GM18517 (cell line): ENCODE results near the gene GFPT1.

Experiments
- ATAC-seq: cut with Tn5 transposase; IDR thresholded peaks from one replicate; pipeline ENCODE4 v1.9.1; 2021; ENCODE audit warnings: mild to moderate bottlenecking, moderate library complexity; ENCODE audit not compliant: unreplicated experiment

GFPT1 gene

DNA sequence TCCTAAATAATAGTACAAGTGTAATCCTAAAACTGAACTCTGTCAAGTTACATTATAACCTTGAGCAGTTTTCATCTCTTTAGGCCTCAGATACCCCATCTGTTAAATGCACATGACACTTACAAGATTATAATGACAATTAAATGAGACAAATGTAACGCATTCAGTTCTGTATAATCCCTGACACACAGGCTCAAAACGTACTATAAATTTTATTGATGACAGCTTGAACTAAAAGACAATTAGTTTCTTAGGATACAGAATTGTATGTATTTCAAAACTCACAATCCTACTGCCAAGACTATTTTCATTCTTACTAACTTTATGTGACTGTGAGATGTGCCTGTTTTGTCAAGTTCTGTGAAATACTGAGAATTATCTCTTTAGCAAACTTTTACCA is 56.2 kb downstream of the GFPT1 start:
- no peak for ATAC-seq

DNA sequence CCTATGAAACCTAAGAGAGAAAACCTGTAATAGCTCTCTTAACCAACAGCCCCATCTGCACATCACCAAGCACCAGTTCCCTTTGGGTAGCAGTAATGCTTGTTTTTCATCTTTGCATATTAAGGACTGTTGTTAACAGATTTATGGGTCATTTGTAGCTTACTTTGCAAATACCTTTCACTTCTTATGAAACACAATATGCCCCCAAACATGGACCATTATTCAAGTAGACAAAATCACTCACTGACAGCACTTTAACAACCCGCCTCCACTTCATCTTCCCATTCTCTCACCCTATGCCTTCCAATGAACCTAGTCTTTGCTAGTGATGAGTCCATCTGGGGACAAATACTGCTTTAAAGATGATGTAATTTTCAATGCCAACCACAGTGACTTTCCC is 64.4 kb downstream of the GFPT1 start:
- no peak for ATAC-seq

DNA sequence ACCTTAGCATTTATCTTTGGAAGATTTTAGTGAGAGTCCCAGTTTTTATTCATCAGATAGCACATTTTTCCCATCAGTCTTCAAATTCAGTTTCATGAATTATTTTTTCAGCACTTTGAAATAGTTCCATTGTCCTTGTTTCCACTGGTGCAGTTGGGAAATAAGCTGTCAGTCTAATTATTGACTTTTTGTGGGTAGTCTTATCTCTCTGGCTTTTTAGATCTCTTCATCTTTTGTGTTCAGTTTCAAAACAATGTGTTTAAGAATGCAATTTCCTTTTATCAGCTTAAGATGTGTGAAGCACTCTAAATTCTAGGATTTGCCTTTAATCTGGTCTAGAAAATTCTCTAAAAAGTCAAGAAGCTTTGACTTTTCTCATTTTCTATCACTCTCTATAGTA is 70.5 kb downstream of the GFPT1 start:
- no peak for ATAC-seq

DNA sequence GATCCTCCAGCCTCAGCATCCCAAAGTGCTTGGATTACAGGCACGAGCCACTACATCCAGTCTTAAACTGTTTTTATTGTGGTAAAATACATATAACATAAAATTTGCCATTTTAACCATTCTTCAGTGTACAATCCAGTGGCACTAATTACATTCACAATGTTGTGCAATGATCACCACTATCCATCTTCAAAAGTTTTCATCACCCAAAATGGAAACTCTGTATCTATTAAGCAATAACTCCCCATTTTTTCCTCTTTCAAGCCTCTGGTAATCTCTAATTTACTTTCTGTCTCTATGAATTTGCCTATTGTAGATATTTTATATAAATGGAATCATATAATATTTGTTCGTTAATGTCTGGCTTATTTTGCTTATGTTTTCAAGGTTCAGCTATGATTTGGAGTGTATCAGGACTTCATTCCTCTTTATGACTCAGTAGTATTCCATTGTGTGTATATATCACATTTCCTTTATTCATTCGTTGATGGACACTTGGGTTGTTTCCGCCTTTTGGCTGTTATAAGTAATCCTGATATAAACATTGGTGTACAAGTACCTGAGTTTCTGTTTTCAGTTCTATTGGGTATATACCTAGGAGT is 71.8 kb downstream of the GFPT1 start:
- ATAC-seq, result no peak

DNA sequence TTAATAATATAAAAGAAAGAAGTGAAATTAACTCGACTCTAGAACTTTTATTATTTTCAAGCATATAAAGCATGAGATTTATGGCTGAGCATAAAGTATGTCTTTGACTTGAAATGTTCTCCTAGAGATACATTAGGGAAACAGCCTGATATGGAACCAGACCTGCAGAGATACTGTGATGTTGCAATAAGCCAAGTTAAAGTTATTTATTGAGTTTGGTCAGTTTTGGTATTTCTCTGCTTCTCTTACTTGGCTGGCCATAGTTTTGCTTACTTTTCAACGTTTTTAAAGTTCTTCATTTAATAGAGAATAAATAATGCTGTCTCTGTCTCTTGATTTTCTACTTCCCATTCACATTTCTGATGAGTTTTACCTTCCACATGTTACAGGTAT is 76.0 kb downstream of the GFPT1 start:
- no peak for ATAC-seq

DNA sequence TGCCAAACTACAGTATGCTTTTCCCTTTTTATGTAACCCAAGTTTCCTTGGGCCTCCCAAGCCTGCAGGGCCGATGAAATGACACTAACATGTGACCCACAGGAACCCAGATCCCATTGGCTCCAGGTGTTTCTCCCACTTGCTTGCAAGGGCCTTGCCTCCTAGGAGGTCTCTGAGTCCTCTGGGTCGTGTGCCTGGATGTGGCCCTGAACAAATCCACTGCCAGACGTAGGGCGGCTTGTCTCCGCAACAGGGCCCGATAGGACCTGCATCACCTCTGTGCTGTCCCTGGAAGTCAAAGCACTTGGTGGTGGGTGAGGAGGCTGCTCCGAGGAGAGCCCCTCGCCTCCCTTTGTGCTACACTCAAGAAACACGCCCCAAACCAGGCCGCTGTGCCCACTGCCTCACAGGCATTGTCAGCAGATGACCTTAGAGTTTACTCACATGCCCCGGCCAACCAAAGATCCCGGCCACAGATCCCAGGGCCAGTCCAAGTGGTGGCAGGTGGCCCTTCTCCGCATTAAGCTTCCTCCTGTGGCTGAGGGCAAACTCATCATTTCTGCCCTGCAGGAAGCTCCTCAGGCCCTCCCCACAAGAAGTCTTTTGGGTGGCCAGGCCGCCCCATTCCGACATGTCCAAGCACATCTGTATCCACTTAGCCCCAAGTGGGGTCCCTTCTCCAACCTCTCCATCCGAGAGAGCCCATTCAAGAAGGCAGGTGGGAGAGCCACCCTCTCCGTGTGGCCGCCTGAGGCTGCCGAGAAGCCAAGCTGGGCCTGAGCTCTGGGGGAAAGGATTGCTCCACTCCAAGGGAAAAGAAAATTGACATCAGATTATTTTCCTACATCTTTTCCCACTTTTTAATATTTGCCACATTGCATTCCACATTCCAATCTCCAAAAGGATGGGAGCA is 76.7 kb downstream of the GFPT1 start:
- ATAC-seq, result no peak

DNA sequence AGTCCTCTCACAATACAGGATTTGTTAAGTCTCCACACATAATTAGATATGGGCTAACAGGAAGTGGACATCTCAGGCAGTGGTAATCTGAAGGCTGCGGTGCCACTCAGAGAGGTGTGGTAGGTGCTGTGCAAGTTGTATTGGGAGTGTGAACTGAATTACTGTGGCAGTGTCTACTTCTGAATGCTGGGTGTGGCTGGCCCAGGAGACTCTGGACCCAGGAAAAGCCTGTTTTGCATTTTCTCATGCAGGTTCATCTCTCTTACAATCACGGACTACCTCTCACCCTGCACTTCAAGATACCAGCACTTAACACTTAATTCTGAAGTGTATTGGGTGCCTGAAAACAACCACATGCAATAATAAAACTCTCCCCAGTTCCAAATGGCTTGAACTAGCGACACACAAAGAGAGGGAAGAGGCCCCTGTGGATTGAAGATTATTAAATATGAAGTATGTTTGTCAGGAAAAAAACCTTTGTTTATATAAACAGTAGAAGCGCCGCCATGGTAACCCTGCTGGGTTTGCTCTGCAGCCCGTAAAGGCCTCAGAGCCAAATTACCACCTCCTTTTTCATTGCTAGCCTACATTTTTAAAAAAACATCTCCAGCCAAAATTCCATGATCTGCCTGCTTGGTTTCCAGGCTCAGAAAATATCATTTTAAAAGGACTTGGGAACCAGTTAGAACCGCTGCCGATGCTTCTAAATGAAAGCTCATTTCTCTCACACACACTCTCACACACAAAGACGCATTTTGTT is 77.5 kb downstream of the GFPT1 start:
- ATAC-seq, result no peak

DNA sequence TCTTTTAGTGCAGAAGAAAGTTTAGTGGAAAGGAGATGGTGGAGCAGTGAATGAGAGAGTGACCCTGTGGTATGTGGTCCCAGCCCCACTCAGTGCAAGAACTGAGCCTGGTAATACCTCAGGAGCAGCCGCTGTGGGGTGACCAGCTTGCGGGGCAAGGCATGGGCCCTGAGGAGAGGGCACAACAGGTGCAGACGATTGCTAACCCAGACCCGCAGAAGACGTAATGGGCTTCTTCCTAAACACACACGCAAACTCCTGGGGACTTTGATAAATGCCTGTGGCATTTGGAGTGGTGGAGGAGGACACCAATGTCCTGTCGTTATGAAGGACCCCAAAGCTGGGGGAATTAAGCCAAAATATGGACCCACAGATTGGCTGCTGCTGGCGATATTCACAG is 78.7 kb downstream of the GFPT1 start:
- no peak for ATAC-seq

DNA sequence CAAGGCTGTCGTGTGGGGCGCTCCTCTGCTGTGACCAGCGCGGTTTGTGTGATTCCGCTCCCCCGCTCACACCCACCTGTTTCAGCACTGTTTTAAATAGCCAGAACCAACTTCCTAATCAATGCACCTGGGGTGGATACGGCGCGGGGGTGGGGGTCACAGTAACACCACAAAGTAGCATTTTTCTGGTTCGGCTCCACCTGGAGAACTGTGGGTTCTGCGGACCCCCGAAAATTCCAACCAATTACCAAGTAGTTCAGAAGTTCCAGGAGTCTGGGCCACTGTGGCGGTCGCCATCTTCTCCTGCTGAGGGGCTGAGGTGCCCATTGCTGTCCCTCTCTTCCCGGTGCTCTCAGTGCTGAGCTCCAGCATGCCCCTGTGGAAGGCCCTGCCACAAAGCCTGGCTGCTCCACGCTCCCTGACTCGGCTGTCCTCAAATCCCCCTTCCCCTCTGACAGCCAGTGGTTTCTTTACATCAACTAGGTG is 79.4 kb downstream of the GFPT1 start:
- no peak for ATAC-seq

DNA sequence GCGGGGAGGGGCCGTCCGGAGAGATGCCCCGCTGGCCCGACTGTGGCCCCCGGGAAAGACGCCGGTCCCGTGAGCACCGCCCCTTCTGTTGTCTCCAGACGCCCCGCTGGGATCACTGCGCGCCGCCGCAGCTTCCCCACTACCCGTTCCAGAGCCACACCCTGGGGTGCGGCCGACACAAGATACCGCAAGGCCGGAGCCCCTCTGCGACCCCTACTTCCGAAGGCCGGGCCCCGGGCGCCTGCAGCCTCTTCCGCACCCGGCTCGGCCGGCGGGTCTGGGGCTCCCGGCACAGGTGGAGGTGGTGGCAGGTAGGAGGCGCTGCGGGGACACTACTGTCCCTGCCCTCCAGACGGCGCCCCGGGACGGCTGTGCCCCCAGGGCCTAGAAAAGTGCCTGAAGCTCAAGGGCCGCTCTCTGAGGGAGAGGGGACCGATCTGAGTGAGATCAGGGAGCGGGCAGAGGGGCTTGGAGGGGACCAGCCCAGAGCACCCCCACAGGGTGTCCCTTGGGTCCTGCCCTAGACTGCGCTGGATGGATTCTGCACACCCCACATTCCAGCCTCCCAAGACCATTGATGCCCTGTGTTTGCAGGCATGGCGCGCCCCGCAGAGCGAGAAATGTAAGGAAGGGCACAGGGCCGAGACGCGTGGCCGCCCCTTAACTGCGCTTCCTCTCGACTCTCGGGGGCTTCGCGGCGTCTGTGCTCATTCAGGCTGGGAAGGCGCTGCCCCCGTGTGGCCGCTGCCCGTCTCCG is 80.0 kb downstream of the GFPT1 start:
- peak; percentile 65 for ATAC-seq

DNA sequence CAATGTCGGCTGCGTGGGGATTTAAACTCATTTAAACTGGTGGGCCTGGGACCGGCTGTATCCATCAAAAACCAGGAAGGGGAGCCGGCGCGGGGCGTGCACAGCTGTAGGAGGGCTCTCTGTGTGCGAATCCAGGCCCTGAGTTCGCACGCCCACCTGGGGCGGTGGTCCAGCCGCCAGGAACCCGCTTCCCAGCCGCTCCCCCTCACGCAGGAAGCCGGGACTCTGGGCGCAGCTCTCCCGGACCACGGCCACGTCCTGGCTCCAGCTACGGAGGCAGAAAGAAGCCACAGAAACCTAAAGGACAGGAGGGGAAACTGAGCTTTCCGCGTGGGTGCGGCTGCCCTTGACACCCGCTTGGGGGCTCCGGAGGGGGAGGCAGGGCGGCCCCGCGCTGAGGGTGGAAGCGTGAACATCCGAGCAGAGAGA is 80.6 kb downstream of the GFPT1 start:
- ATAC-seq, result no peak

DNA sequence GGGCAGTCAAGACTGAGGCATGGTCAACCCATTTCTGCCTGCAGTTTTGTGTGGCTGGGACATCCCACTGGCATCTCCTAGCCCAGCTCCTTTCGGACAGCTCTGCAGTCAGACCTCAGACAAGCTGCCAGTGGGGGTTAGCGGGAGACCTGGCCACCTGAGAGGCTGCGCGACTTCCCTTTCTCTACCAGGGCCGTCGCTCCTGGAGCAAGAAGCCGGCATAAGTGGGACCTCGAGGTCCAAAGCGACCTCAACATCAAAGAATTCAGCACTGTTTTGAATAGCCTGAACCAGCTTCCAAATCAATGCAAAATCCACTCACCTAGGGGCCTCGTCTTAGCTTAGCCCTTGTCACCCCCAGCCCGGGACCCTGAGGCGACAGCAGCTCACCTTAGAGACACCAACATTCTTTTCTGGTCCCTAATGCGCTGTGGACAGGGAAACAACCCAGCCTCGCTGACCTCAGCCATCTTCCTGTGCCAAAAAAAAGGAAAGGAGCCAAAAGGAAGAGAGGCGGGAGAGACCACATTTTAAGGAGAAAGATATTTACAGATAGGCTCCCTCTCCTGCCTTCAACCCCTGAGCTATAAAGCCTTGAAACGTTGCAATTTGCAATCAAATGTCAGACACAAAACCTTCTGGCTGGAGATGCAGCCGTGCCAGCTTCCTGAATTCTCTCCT is 81.2 kb downstream of the GFPT1 start:
- ATAC-seq, result no peak

DNA sequence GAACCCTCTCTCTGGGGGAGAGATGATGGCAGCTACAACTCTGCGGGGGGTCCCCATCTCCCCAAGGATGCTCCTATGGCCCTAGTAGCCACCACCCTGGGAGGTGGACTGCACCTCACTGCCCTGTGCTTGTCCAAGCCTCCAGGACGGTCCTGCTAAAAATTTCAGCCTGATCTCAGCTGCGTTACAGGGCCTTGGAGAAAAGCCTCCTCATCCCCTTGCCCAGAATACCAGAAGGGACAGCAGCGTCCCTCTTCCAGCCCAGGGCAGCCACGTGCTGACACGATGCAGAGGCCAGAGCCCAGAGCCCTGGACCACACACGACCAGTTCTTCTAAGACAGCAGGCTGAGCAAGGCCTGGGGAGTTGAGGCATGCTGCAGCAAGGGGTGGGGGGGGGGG is 81.9 kb downstream of the GFPT1 start:
- no peak for ATAC-seq

DNA sequence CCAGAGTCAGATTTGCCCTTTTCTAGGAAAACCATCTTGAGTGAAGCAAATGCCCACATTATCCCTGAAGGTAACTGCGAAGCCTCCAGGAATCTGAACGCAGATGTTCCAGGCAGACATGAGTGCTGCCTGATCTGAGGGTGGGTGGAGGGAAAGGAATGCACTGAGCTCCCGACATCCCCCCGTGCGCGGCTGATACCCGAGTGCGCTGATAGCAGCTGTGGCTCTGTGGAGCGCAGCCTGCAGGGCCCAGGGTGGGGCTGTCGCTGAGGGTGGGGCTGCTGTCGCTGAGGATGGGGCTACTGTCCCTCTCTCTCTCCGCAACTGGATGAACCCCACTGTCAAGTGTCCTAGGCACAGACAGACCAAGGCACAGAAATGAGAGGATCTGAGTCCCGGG is 82.4 kb downstream of the GFPT1 start:
- no peak for ATAC-seq

DNA sequence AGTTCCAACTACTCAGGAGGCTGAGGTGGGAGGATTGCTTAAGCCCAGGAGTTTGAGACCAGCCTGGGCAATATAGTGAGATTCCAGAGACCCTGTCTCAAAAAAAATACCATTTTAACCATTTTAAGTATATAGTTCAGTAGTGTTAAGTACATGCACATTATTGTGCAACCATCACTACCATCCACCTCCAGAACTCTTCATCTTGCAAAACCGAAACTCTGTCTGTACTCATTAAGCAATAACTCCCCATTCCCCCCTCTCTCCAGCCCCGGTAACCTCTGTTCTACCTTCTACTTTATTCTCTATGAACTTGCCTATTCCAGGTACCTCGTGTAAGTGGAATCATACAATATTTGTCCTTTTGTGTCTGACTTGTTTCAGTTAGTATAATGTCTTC is 86.4 kb downstream of the GFPT1 start:
- ATAC-seq, result no peak

DNA sequence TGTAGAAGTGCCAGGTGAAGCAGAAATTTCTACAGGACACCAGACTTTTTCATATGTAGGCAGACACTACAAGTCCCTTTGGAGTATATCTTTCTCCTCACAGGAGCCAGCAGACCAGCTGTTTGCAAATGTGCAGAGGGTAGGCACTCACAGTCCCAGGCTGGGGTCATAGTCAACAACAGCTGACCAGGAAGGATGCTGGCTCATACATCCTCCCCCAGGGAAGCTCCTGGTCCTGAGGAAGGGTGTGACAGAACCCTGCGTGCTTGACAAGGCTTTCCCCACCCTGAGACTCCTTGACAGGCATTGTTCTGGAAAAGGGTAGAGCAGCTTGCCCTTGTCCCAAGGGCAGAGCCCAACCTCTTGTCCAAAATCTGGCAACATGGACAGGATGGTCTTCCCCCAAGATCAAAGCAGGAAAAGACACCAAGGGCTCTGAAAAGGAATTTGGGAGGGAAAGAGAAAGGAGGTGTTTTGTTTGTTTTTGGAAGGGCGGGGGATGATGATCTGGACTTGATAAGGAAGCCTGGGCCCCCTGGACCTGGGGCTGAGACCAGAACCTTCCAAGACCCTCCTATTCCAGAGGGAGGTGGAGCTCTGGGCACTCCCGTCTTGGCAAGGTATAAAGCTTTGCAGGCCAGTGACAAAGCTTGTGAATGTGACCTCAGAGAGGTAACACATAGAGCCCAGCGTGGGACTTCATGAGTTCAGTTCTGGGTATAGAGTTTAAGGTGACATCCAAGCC is 87.1 kb downstream of the GFPT1 start:
- no peak for ATAC-seq

DNA sequence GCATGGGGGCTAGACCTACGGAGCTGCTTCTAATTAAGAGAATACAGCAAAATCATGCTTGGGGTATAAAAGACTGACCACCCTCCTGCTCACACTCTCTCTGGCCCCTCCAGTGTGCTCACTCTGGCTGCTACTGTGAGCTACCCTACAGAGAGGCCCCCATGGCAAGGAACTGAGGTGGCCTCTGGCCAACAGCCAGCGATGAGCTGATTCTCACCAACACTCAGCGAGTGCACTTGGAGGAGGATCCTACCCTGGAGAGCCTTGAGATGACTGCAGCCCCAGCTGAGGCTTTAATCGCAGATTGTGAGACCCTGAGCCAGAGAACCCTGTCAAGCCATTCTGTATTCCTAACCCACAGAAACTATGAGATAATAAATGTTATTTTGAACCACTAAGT is 88.2 kb downstream of the GFPT1 start:
- no peak for ATAC-seq

DNA sequence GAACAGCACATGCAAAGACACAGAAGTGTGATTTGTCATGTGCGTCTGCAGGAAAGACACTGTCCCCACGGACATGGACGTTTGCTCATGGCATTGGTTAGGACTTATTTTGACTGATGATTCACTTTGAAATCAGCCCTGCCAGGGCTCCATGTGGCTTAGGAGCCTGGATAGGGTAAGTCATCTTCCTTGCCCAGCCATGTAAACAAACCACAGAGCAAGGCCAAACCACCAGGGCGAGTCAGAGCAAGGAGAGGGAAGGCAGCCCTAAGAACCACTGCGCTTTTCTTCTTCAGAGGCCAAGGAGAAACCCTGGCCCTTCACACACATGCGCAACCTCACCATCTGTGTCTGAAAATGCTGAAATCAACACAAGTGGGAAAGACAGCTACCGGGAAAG is 88.8 kb downstream of the GFPT1 start:
- no peak for ATAC-seq

DNA sequence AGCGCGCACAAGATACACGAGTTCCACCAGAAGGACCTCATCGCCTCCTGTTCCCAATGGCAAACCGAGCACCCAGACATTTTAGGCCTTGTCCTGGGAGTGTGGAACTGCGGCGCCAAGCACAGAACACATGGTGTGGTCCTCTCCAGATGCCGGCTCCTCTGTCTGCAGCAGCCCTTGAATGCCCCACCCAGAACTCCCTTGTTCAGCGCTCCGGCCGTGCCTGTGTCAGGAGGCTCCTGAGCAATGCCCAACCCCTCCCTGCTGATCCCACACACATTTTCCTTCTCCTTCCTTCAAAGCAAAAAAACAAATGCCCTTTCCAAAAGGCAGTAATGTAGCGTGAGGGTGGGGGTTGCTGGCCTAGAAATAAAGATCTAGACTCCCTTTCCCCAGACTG is 89.8 kb downstream of the GFPT1 start:
- ATAC-seq, result no peak

DNA sequence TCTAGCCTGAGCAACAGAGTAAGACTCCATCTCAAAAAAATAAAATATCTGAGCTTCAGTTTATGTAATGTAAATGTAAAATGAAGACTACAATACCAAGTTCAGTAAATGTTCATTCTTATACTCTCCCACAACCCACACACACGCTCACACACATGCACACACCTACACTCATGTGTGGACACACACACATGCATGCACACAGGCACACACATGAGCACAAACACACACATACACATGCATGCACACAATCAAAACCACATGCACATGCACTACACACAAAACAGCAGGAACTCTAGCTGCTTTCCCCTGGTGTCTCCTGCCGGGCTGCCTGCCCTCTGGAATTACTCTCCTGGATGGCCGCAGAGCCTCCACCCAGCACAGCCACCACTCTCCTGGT is 90.6 kb downstream of the GFPT1 start:
- no peak for ATAC-seq
